Colonic mucosa (tissue), 4 donors: ENCODE data around the gene PLCB1. TPM values are rescaled to one million over a fixed set of nuclear protein-coding genes. Genes with fewer than 3 reads are reported as not detected.
A peak's percentile ranks its signal among the peaks of the same experiment; 100 is the strongest.

Experiments used
- DNase-seq: peaks from one replicate; pipeline ENCODE4 v3.0.0-alpha.2; 2020
- H3K27ac ChIP-seq: fragments of 200-600 bp; one replicate; pipeline ENCODE4 v1.8.0; 2021
- H3K27me3 ChIP-seq: fragments of 200-600 bp; one replicate; pipeline ENCODE4 v1.8.0; 2021
- H3K36me3 ChIP-seq: fragments of 200-600 bp; one replicate; pipeline ENCODE4 v1.8.0; 2021
- H3K4me1 ChIP-seq: fragments of 200-600 bp; one replicate; pipeline ENCODE4 v1.8.0; 2021; ENCODE audit warnings: mild to moderate bottlenecking
- H3K4me3 ChIP-seq: fragments of 200-600 bp; one replicate; pipeline ENCODE4 v1.8.0; 2021
- H3K9ac ChIP-seq, 2 donors: one replicate each; pipeline ENCODE4 v1.7.0; 2013; ENCODE audit warnings: control low read depth in 2 of 2, low read depth in 2 of 2, low read length in 2 of 2
- H3K9me3 ChIP-seq: fragments of 200-600 bp; one replicate; pipeline ENCODE4 v1.8.0; 2021
- CTCF ChIP-seq: fragments of 200-600 bp; IDR thresholded peaks from one replicate; pipeline ENCODE4 v1.8.0; 2022; ENCODE audit warnings: antibody characterized with exemption, mild to moderate bottlenecking
- intact Hi-C: fragments of 100-400 bp; cut with DNase I; formaldehyde crosslinking; loops from one replicate; pipeline ENCODE4 v1.14.1; 2022
- total RNA-seq, 2 donors: library from RNA; stranded (reverse); fragmentation: NEBNext Ultra II Directional in 1 of 2; extraction: Animal tissue kit (Norgen Biotek cat#: 25700) in 1 of 2; gene quantifications; one replicate each; pipeline ENCODE4 v1.2.1, GENCODE V29; 2021
- donor health status: healthy.
- donor health status: DM: no; HTN: no; CAD: no.
- donor health status: DM: no; HTN: no; CAD: no.

PLCB1 gene
- total RNA-seq, 2 donors from 2014 or later = 8.3 to 9.6 TPM

GRCh38 chr20:8129211-8129976 is 2.7 kb upstream of the PLCB1 start:
- no peak overlapping the region for H3K9ac ChIP-seq
- no peak overlapping the region for H3K27ac ChIP-seq
- intact Hi-C loops = no loop called here
- no peaks in the 10 kb centered on the region for H3K36me3 ChIP-seq
- DNase-seq = no peak
- no peak for TF ChIP-seq CTCF
- no peak overlapping the region for H3K4me3 ChIP-seq
- no peaks in the 10 kb centered on the region for H3K4me1 ChIP-seq
- no peaks in the 10 kb centered on the region for H3K9me3 ChIP-seq
- no peaks in the 10 kb centered on the region for H3K27me3 ChIP-seq

GRCh38 chr20:8130840-8131526 is 1.1 kb upstream of the PLCB1 start:
- Histone ChIP-seq H3K4me3 (no peak overlapping the region), H3K9ac (no peak overlapping the region), H3K36me3 (no peaks in the 10 kb centered on the region), H3K27ac (no peak overlapping the region), H3K27me3 (no peaks in the 10 kb centered on the region), H3K9me3 (no peaks in the 10 kb centered on the region), H3K4me1 (no peaks in the 10 kb centered on the region)
- DNase-seq = no peak
- intact Hi-C loops = loop anchor here (5.0 to 10.0 kb wide), 2 partner anchors 174 to 591 kb away; no protein-coding TSS in a partner anchor
- TF ChIP-seq CTCF = no peak

- TF ChIP-seq CTCF = no peak
- peak; percentile 28 for DNase-seq
- Histone ChIP-seq H3K4me3 (peak overlapping the region; percentile 48), H3K9ac (peak overlapping the region in 1 of 2 donors; percentile 57), H3K27me3 (no peaks in the 10 kb centered on the region), H3K9me3 (no peaks in the 10 kb centered on the region), H3K4me1 (no peaks in the 10 kb centered on the region), H3K27ac (peak overlapping the region; percentile 47), H3K36me3 (no peaks in the 10 kb centered on the region)
- intact Hi-C loops = loop anchor here (2.0 to 10.0 kb wide), 3 partner anchors 172 to 590 kb away; no protein-coding TSS in a partner anchor
Measured at GRCh38 chr20:8132484-8133309, 631 bp downstream of the PLCB1 start.

- no peak for DNase-seq
- no peaks in the 10 kb centered on the region for H3K36me3 ChIP-seq
- H3K27me3 ChIP-seq = no peaks in the 10 kb centered on the region
- intact Hi-C loops = loop anchor here (2.0 to 10.0 kb wide), 3 partner anchors 171 to 589 kb away; no protein-coding TSS in a partner anchor
- no peak overlapping the region for H3K9ac ChIP-seq
- TF ChIP-seq CTCF = no peak
- no peaks in the 10 kb centered on the region for H3K9me3 ChIP-seq
- peak overlapping the region; percentile 48 for H3K4me3 ChIP-seq
- H3K4me1 ChIP-seq = no peaks in the 10 kb centered on the region
- no peak overlapping the region for H3K27ac ChIP-seq
Measured at GRCh38 chr20:8133310-8133768, 1.3 kb downstream of the PLCB1 start.

- H3K4me1 ChIP-seq = no peaks in the 10 kb centered on the region
- TF ChIP-seq CTCF = no peak
- H3K9ac ChIP-seq = no peak overlapping the region
Measured at GRCh38 chr20:8133851-8134451, 1.9 kb downstream of the PLCB1 start.

More at GRCh38 chr20:8133851-8134451, 1.9 kb downstream of the PLCB1 start:
- Histone ChIP-seq H3K27ac (no peak overlapping the region), H3K9me3 (no peaks in the 10 kb centered on the region), H3K36me3 (no peaks in the 10 kb centered on the region), H3K27me3 (no peaks in the 10 kb centered on the region), H3K4me3 (no peak overlapping the region)
- intact Hi-C loops = loop anchor here (2.0 to 10.0 kb wide), 3 partner anchors 171 to 588 kb away; no protein-coding TSS in a partner anchor
- DNase-seq = no peak
